K562 (cell line): ENCODE measurements around the gene RBM20. TPM values are rescaled to one million over a fixed set of nuclear protein-coding genes. Genes with fewer than 3 reads are reported as not detected.
A peak's percentile ranks its signal among the peaks of the same experiment; 100 is the strongest.

Experiments
- BCLAF1 ChIP-seq, 2 experiments: fragments of 450-650 bp in 1 of 2; IDR thresholded peaks; 2 replicates each; pipeline ENCODE4 v1.6.1; 2011 to 2017; ENCODE audit warnings: low read depth in 2 of 2, antibody characterized with exemption in 1 of 2, borderline replicate concordance in 1 of 2, low read length in 1 of 2, mild to moderate bottlenecking in 1 of 2, mixed read lengths in 1 of 2; ENCODE audit not compliant: control insufficient read depth in 1 of 2
- CUX1 ChIP-seq: fragments of 200-800 bp; sonication (Bioruptor generic); IDR thresholded peaks from 2 replicates; pipeline ENCODE4 v1.6.1; 2016; ENCODE audit warnings: missing genetic modification characterization, missing compliant biosample characterization
- EGR1 ChIP-seq: fragments of 450-650 bp; conservative IDR thresholded peaks from 2 replicates; pipeline ENCODE4 v1.6.1; 2017; ENCODE audit warnings: mild to moderate bottlenecking
- ELF1 ChIP-seq: fragments of 200-800 bp; sonication (Bioruptor generic); IDR thresholded peaks from 2 replicates; pipeline ENCODE4 v1.6.1; 2016; ENCODE audit warnings: missing genetic modification characterization, missing compliant biosample characterization
- ETV5 ChIP-seq: sonication (generic); formaldehyde crosslinking; IDR thresholded peaks from 2 replicates; pipeline ENCODE4 v1.4.0; 2020; ENCODE audit warnings: low read depth, mild to moderate bottlenecking, missing genetic modification reagents
- FOXK1 ChIP-seq: sonication (generic); formaldehyde crosslinking; IDR thresholded peaks from 2 replicates; pipeline ENCODE4 v1.8.0; 2022; ENCODE audit warnings: missing genetic modification reagents, mild to moderate bottlenecking, borderline replicate concordance
- LCOR ChIP-seq: sonication (generic); formaldehyde crosslinking; IDR thresholded peaks from 2 replicates; pipeline ENCODE4 v1.8.0; 2022; ENCODE audit warnings: mild to moderate bottlenecking, missing genetic modification reagents
- NR2C1 ChIP-seq, 2 experiments: fragments of 450-650 bp; IDR thresholded peaks; 2 replicates each; pipeline ENCODE4 v1.6.1; 2017; ENCODE audit warnings: mild to moderate bottlenecking in 2 of 2, antibody characterized with exemption in 1 of 2, inconsistent platforms in 1 of 2, missing compliant biosample characterization in 1 of 2, missing genetic modification characterization in 1 of 2
- POLR2AphosphoS2 ChIP-seq: IDR thresholded peaks from 2 replicates; pipeline ENCODE4 v1.6.1; 2012; ENCODE audit warnings: low read length, improper control_type of control experiment
- ZNF174 ChIP-seq: fragments of 250-450 bp; sonication (Bioruptor Pico); IDR thresholded peaks from 2 replicates; pipeline ENCODE4 v1.4.0; 2020; ENCODE audit warnings: mild to moderate bottlenecking
- ZNF282 ChIP-seq: sonication (generic); formaldehyde crosslinking; IDR thresholded peaks from 2 replicates; pipeline ENCODE4 v1.8.1; 2023; ENCODE audit warnings: missing genetic modification reagents
- ZNF695 ChIP-seq: fragments of 450-650 bp; formaldehyde crosslinking; IDR thresholded peaks from 2 replicates; pipeline ENCODE4 v1.4.0; 2020; ENCODE audit warnings: mild to moderate bottlenecking, moderate library complexity
- ZNF830 ChIP-seq: fragments of 250-450 bp; sonication (Bioruptor Pico); IDR thresholded peaks from 2 replicates; pipeline ENCODE4 v1.5.0; 2021; ENCODE audit warnings: mild to moderate bottlenecking
- ZSCAN29 ChIP-seq: fragments of 450-650 bp; IDR thresholded peaks from 2 replicates; pipeline ENCODE4 v1.6.1; 2017
- polyA plus RNA-seq, 8 experiments: library from polyadenylated mRNA; depleted of rRNA in 4 of 8; stranded (reverse) in 5 of 8; unstranded in 3 of 8; fragments of >200 nt; fragmentation: Nextera tagmentation in 2 of 8; fragmentation: Illumina TruSeq in 1 of 8; extraction: Ambion mirVana in 2 of 8; extraction: Trizol in 1 of 8; gene quantifications; 2 replicates each; pipeline versions ENCODE4 v1.2.1 to v1.2.3, GENCODE V29; 2011 to 2014; ENCODE audit warnings: inconsistent platforms in 1 of 8, missing spikeins in 1 of 8
- total RNA-seq, 7 experiments: library from RNA; depleted of rRNA in 6 of 7; stranded (reverse); fragments of >200 nt in 6 of 7; fragmentation: Illumina TruSeq in 2 of 7; extraction: Trizol in 2 of 7; gene quantifications; 2 replicates each; pipeline versions ENCODE4 v1.2.1 to v1.2.3, GENCODE V29; 2011 to 2021; ENCODE audit warnings: low replicate concordance in 1 of 7
- TF ChIP-seq, protein P1 (sequence below): fragments of 450-650 bp; IDR thresholded peaks from 2 replicates; pipeline ENCODE4 v1.6.1; 2017; ENCODE audit warnings: antibody characterized with exemption, mild to moderate bottlenecking

RBM20 gene
- total and polyA plus RNA-seq, 9 of the 15 experiments (the other 6 are each of a cell fraction or from before 2014, with no cell fraction given), result 0.63 to 5.7 (median 3.2) TPM

DNA sequence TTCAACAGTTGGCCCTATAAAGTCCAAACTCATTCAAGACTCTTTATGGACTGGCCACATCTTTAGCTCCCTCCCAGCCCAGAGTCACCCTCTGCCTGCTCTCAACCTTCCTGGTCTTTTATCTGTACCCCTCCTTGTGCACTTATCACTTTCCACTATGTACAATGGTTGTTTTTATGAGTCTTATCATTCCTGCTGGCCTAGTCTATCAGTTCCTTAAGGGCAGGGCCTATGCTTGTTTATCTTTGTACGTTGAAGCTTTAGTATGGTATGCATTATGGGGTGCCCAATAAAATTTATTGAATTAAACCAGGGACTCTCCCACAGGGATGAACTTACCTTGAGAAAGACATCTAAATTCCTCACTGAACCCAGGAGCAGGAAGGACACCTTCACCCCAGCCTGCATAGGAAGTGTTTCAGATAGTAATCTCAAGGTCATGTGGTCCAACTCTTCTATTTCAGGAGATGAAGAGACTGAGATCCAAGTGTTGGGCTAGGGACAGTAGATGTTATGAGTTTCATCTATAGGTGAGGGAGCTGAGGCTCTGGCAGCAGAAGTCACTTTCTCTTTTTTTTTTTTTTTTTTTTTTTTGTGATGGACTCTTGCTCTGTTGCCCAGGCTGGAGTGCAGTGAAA lies 214.3 kb downstream of the RBM20 start (continued):
- TF ChIP-seq NR2C1 (IDR thresholded peaks at IDR 0.05) (peak; percentile 32; the same call in 1 of the 2 replicates), NR2C1 (tag; IDR thresholded peaks at IDR 0.05) (0 out of 2 replicates have a peak, but pooled peaks have one; percentile 22), ZNF282 (CRISPR knock-in tag) (no peak), BCLAF1 (IDR thresholded peaks at IDR 0.05; ENCODE audit: borderline replicate concordance in 1 of 2, control insufficient read depth in 1 of 2, low read depth in 2 of 2, low read length in 1 of 2) (no peak), EGR1 (no peak), ZNF830 (CRISPR knock-in tag) (no peak), POLR2AphosphoS2 (no peak), ZNF174 (CRISPR knock-in tag) (no peak), ZNF695 (CRISPR knock-in tag) (no peak), LCOR (no peak), CUX1 (no peak), FOXK1 (no peak), ETV5 (CRISPR knock-in tag) (no peak), ELF1 (no peak), ZSCAN29 (no peak)
- TF ChIP-seq, protein P1, sequence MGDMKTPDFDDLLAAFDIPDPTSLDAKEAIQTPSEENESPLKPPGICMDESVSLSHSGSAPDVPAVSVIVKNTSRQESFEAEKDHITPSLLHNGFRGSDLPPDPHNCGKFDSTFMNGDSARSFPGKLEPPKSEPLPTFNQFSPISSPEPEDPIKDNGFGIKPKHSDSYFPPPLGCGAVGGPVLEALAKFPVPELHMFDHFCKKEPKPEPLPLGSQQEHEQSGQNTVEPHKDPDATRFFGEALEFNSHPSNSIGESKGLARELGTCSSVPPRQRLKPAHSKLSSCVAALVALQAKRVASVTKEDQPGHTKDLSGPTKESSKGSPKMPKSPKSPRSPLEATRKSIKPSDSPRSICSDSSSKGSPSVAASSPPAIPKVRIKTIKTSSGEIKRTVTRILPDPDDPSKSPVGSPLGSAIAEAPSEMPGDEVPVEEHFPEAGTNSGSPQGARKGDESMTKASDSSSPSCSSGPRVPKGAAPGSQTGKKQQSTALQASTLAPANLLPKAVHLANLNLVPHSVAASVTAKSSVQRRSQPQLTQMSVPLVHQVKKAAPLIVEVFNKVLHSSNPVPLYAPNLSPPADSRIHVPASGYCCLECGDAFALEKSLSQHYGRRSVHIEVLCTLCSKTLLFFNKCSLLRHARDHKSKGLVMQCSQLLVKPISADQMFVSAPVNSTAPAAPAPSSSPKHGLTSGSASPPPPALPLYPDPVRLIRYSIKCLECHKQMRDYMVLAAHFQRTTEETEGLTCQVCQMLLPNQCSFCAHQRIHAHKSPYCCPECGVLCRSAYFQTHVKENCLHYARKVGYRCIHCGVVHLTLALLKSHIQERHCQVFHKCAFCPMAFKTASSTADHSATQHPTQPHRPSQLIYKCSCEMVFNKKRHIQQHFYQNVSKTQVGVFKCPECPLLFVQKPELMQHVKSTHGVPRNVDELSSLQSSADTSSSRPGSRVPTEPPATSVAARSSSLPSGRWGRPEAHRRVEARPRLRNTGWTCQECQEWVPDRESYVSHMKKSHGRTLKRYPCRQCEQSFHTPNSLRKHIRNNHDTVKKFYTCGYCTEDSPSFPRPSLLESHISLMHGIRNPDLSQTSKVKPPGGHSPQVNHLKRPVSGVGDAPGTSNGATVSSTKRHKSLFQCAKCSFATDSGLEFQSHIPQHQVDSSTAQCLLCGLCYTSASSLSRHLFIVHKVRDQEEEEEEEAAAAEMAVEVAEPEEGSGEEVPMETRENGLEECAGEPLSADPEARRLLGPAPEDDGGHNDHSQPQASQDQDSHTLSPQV, result no peak
